HL-60 (cell line): ENCODE measurements around the gene CHKB.

ENCODE experiments used
- CTCF ChIP-seq: IDR thresholded peaks from one replicate; pipeline ENCODE4 v1.5.1; 2011; ENCODE audit warnings: low read length, control low read depth, inconsistent platforms; ENCODE audit not compliant: insufficient read depth
- GABPA ChIP-seq: IDR thresholded peaks from 2 replicates; pipeline ENCODE4 v1.6.1; 2012; ENCODE audit warnings: low read depth
- POLR2AphosphoS5 ChIP-seq: IDR thresholded peaks from 2 replicates; pipeline ENCODE4 v1.6.1; 2012; ENCODE audit warnings: low read depth
- REST ChIP-seq: IDR thresholded peaks from 2 replicates; pipeline ENCODE4 v1.6.1; 2012; ENCODE audit warnings: low read depth; ENCODE audit not compliant: insufficient replicate concordance
- SPI1 ChIP-seq: IDR thresholded peaks from 2 replicates; pipeline ENCODE4 v1.6.1; 2012; ENCODE audit warnings: low read depth, mild to moderate bottlenecking, borderline replicate concordance

- TF ChIP-seq CTCF (no peak), POLR2AphosphoS5 (no peak), REST (no peak), GABPA (no peak), SPI1 (no peak)
Measured at GRCh38 chr22:50603511-50604255, 21.0 kb upstream of the CHKB start.
